Subcutaneous abdominal adipose tissue (tissue), 5 donors: ENCODE data around the gene MORN1.

ENCODE experiments used
- H3K27ac ChIP-seq: one replicate; pipeline ENCODE4 v1.7.0; 2013; ENCODE audit warnings: low read depth, mild to moderate bottlenecking, inconsistent platforms, low read length, moderate library complexity
- H3K27me3 ChIP-seq, 5 donors: one replicate each; pipeline ENCODE4 v1.7.0; 2013; ENCODE audit warnings: low read length in 5 of 5, inconsistent platforms in 1 of 5; ENCODE audit not compliant: control insufficient read depth in 5 of 5, insufficient read depth in 4 of 5
- H3K36me3 ChIP-seq, 5 donors: one replicate each; pipeline ENCODE4 v1.7.0; 2013; ENCODE audit warnings: low read length in 5 of 5; ENCODE audit not compliant: control insufficient read depth in 5 of 5, insufficient read depth in 5 of 5
- H3K4me1 ChIP-seq, 5 donors: one replicate each; pipeline ENCODE4 v1.7.0; 2013; ENCODE audit warnings: low read length in 5 of 5, mild to moderate bottlenecking in 3 of 5, moderate library complexity in 1 of 5; ENCODE audit not compliant: control insufficient read depth in 5 of 5, insufficient read depth in 5 of 5
- H3K4me3 ChIP-seq, 5 donors: one replicate each; pipeline ENCODE4 v1.7.0; 2013; ENCODE audit warnings: low read length in 5 of 5, low read depth in 1 of 5
- H3K9ac ChIP-seq, 5 donors: one replicate each; pipeline ENCODE4 v1.7.0; 2013; ENCODE audit warnings: low read length in 5 of 5, mild to moderate bottlenecking in 4 of 5, moderate library complexity in 3 of 5
- H3K9me3 ChIP-seq, 5 donors: one replicate each; pipeline ENCODE4 v1.7.0; 2013; ENCODE audit warnings: low read length in 5 of 5; ENCODE audit not compliant: control insufficient read depth in 5 of 5
- donor health status: healthy.
- donor health status: healthy.
- donor health status: healthy.
- donor health status: healthy.
- donor health status: healthy.

MORN1 gene

GRCh38 chr1:2433936-2434655, 42.7 kb upstream of the MORN1 start:
- Histone ChIP-seq H3K9ac (no peak overlapping the region), H3K27ac (no peak overlapping the region), H3K4me3 (no peak overlapping the region), H3K36me3 (no peaks in the 10 kb centered on the region), H3K4me1 (no peaks in the 10 kb centered on the region), H3K27me3 (peaks cover 23 to 60% (median 48%) of the 10 kb centered on the region in 5 donors), H3K9me3 (peaks cover 0 to 11% (median 8%) of the 10 kb centered on the region in 5 donors)

- H3K4me1 ChIP-seq = no peaks in the 10 kb centered on the region
- no peaks in the 10 kb centered on the region for H3K36me3 ChIP-seq
- H3K9ac ChIP-seq = no peak overlapping the region
- no peak overlapping the region for H3K4me3 ChIP-seq
- peaks cover 28 to 53% (median 53%) of the 10 kb centered on the region in 5 donors for H3K27me3 ChIP-seq
- no peak overlapping the region for H3K27ac ChIP-seq
- peaks cover 0 to 11% (median 8%) of the 10 kb centered on the region in 5 donors for H3K9me3 ChIP-seq
Measured at GRCh38 chr1:2433196-2433595, 41.8 kb upstream of the MORN1 start.

GRCh38 chr1:2432441-2432844, 41.1 kb upstream of the MORN1 start:
- H3K27ac ChIP-seq = no peak overlapping the region
- peaks cover 35 to 55% (median 48%) of the 10 kb centered on the region in 5 donors for H3K27me3 ChIP-seq

GRCh38 chr1:2431518-2431917, 40.2 kb upstream of the MORN1 start:
- Histone ChIP-seq H3K4me3 (no peak overlapping the region), H3K9ac (no peak overlapping the region), H3K36me3 (no peaks in the 10 kb centered on the region), H3K27ac (no peak overlapping the region), H3K27me3 (peaks cover 31 to 59% (median 48%) of the 10 kb centered on the region in 5 donors), H3K9me3 (peaks cover 0 to 11% (median 8%) of the 10 kb centered on the region in 5 donors), H3K4me1 (no peaks in the 10 kb centered on the region)

More at GRCh38 chr1:2432441-2432844, 41.1 kb upstream of the MORN1 start:
- Histone ChIP-seq H3K9me3 (peaks cover 0 to 11% (median 8%) of the 10 kb centered on the region in 5 donors), H3K36me3 (no peaks in the 10 kb centered on the region), H3K4me1 (no peaks in the 10 kb centered on the region), H3K4me3 (no peak overlapping the region), H3K9ac (no peak overlapping the region)

- no peaks in the 10 kb centered on the region for H3K36me3 ChIP-seq
- H3K9ac ChIP-seq = no peak overlapping the region
- H3K4me1 ChIP-seq = no peaks in the 10 kb centered on the region
- H3K27ac ChIP-seq = no peak overlapping the region
- peaks cover 0 to 11% (median 8%) of the 10 kb centered on the region in 5 donors for H3K9me3 ChIP-seq
- H3K27me3 ChIP-seq = peaks cover 30 to 59% (median 47%) of the 10 kb centered on the region in 5 donors
- H3K4me3 ChIP-seq = no peak overlapping the region
Measured at GRCh38 chr1:2431103-2431502, 39.7 kb upstream of the MORN1 start.

GRCh38 chr1:2430592-2430973, 39.2 kb upstream of the MORN1 start:
- Histone ChIP-seq H3K4me1 (no peaks in the 10 kb centered on the region), H3K9ac (no peak overlapping the region), H3K4me3 (no peak overlapping the region), H3K9me3 (peaks cover 0 to 11% (median 8%) of the 10 kb centered on the region in 5 donors), H3K27me3 (peaks cover 30 to 59% (median 47%) of the 10 kb centered on the region in 5 donors), H3K27ac (no peak overlapping the region), H3K36me3 (no peaks in the 10 kb centered on the region)

- Histone ChIP-seq H3K36me3 (no peaks in the 10 kb centered on the region), H3K27ac (no peak overlapping the region), H3K9me3 (peaks cover 0 to 11% (median 8%) of the 10 kb centered on the region in 5 donors), H3K4me1 (no peaks in the 10 kb centered on the region), H3K27me3 (peaks cover 30 to 58% (median 47%) of the 10 kb centered on the region in 5 donors), H3K4me3 (peak overlapping the region in 1 of 5 donors; percentile 28), H3K9ac (no peak overlapping the region)
Measured at GRCh38 chr1:2429780-2430591, 38.6 kb upstream of the MORN1 start.

- Histone ChIP-seq H3K4me3 (no peak overlapping the region), H3K36me3 (no peaks in the 10 kb centered on the region), H3K4me1 (no peaks in the 10 kb centered on the region), H3K9me3 (peaks cover 1 to 14% (median 11%) of the 10 kb centered on the region in 5 donors), H3K27me3 (peaks cover 23 to 48% (median 38%) of the 10 kb centered on the region in 5 donors), H3K9ac (no peak overlapping the region), H3K27ac (no peak overlapping the region)
Measured at GRCh38 chr1:2428490-2428889, 37.1 kb upstream of the MORN1 start.

- no peak overlapping the region for H3K9ac ChIP-seq
- H3K27ac ChIP-seq = no peak overlapping the region
- H3K4me3 ChIP-seq = no peak overlapping the region
- H3K9me3 ChIP-seq = peaks cover 4 to 16% (median 15%) of the 10 kb centered on the region in 5 donors
- H3K4me1 ChIP-seq = no peaks in the 10 kb centered on the region
- no peaks in the 10 kb centered on the region for H3K36me3 ChIP-seq
- peaks cover 21 to 43% (median 36%) of the 10 kb centered on the region in 5 donors for H3K27me3 ChIP-seq
Measured at GRCh38 chr1:2427976-2428375, 36.6 kb upstream of the MORN1 start.

GRCh38 chr1:2427051-2427450, 35.7 kb upstream of the MORN1 start:
- peaks cover 14 to 36% (median 27%) of the 10 kb centered on the region in 5 donors for H3K27me3 ChIP-seq
- no peak overlapping the region for H3K27ac ChIP-seq

More at GRCh38 chr1:2427051-2427450, 35.7 kb upstream of the MORN1 start:
- Histone ChIP-seq H3K4me1 (no peaks in the 10 kb centered on the region), H3K9me3 (peaks cover 4 to 23% (median 18%) of the 10 kb centered on the region in 5 donors), H3K9ac (no peak overlapping the region), H3K36me3 (no peaks in the 10 kb centered on the region), H3K4me3 (no peak overlapping the region)
